ENCODE measurements around the gene ZNF277. TPM values are rescaled to one million over a fixed set of nuclear protein-coding genes. Genes with fewer than 3 reads are reported as not detected.

Gene ZNF277
- total RNA-seq, 4 donors from 2014 or later, result 19.5 to 27.1 (median 25.7) TPM

GRCh38 chr7:112214883-112215282, 8.4 kb downstream of the ZNF277 start:
- H3K27me3 ChIP-seq, result no peaks in the 10 kb centered on the region
- no peak overlapping the region for H3K4me3 ChIP-seq
- TF ChIP-seq CTCF (IDR thresholded peaks at IDR 0.05) (no peak), POLR2A (IDR thresholded peaks at IDR 0.05; ENCODE audit: low read depth) (no peak), EP300 (IDR thresholded peaks at IDR 0.05) (no peak), POLR2AphosphoS5 (IDR thresholded peaks at IDR 0.05) (no peak)
- WGBS, result 82% methylated on average over 2 of the region's 2 CpGs
- H3K36me3 ChIP-seq, result no peaks in the 10 kb centered on the region
- no peak for DNase-seq (ENCODE audit: extremely low spot score)
- no peaks in the 10 kb centered on the region for H3K9me3 ChIP-seq
- peaks cover 3 to 37% (median 23%) of the 10 kb centered on the region in 4 donors for H3K4me1 ChIP-seq
- intact Hi-C loops (cut with DNase I), result loop anchor here (10.0 kb wide), 1 partner anchor 460 kb away; no protein-coding TSS in a partner anchor
- no peak overlapping the region for H3K27ac ChIP-seq (replicated peaks in 1 of 4)

GRCh38 chr7:112215787-112216186, 9.3 kb downstream of the ZNF277 start:
- intact Hi-C loops (cut with DNase I), result loop anchor here (10.0 kb wide), 1 partner anchor 461 kb away; no protein-coding TSS in a partner anchor
- H3K4me3 ChIP-seq, result no peak overlapping the region
- H3K27ac ChIP-seq (replicated peaks in 1 of 4), result no peak overlapping the region
- no peaks in the 10 kb centered on the region for H3K27me3 ChIP-seq
- TF ChIP-seq CTCF (IDR thresholded peaks at IDR 0.05) (no peak), POLR2A (IDR thresholded peaks at IDR 0.05; ENCODE audit: low read depth) (no peak), EP300 (IDR thresholded peaks at IDR 0.05) (no peak), POLR2AphosphoS5 (IDR thresholded peaks at IDR 0.05) (no peak)
- 62% methylated on average over 4 of the region's 4 CpGs for WGBS
- H3K4me1 ChIP-seq, result peaks cover 3 to 37% (median 22%) of the 10 kb centered on the region in 4 donors
- no peaks in the 10 kb centered on the region for H3K36me3 ChIP-seq
- no peak for DNase-seq (ENCODE audit: extremely low spot score)
- no peaks in the 10 kb centered on the region for H3K9me3 ChIP-seq

- no peak for DNase-seq (ENCODE audit: extremely low spot score)
- TF ChIP-seq POLR2A (IDR thresholded peaks at IDR 0.05; ENCODE audit: low read depth), result no peak
- no peak for TF ChIP-seq EP300 (IDR thresholded peaks at IDR 0.05)
- TF ChIP-seq POLR2AphosphoS5 (IDR thresholded peaks at IDR 0.05), result no peak
- TF ChIP-seq CTCF (IDR thresholded peaks at IDR 0.05), result no peak
- Histone ChIP-seq H3K4me1 (peaks cover 7 to 11% (median 9%) of the 10 kb centered on the region in 4 donors), H3K9me3 (no peaks in the 10 kb centered on the region), H3K27me3 (no peaks in the 10 kb centered on the region), H3K4me3 (no peak overlapping the region), H3K36me3 (no peaks in the 10 kb centered on the region), H3K27ac (replicated peaks in 1 of 4) (no peak overlapping the region)
- WGBS, result 94% methylated on average over 20 of the region's 20 CpGs
- intact Hi-C loops (cut with DNase I), result no loop called here
These were observed 14.5 kb downstream of the ZNF277 start for GRCh38 chr7:112220877-112221434.

- H3K4me3 ChIP-seq, result no peak overlapping the region
- 90% methylated on average over 1 of the region's 3 CpGs for WGBS
- TF ChIP-seq EP300 (IDR thresholded peaks at IDR 0.05) (no peak), POLR2AphosphoS5 (IDR thresholded peaks at IDR 0.05) (no peak), POLR2A (IDR thresholded peaks at IDR 0.05; ENCODE audit: low read depth) (no peak), CTCF (IDR thresholded peaks at IDR 0.05) (no peak)
- no peaks in the 10 kb centered on the region for H3K9me3 ChIP-seq
- H3K36me3 ChIP-seq, result no peaks in the 10 kb centered on the region
- DNase-seq (ENCODE audit: extremely low spot score), result no peak
- peaks cover 9 to 16% (median 14%) of the 10 kb centered on the region in 4 donors for H3K4me1 ChIP-seq
- intact Hi-C loops (cut with DNase I), result no loop called here
- H3K27ac ChIP-seq (replicated peaks in 1 of 4), result no peak overlapping the region
- H3K27me3 ChIP-seq, result no peaks in the 10 kb centered on the region
These were observed 16.8 kb downstream of the ZNF277 start for GRCh38 chr7:112223310-112223709.

GRCh38 chr7:112224186-112224585, 17.7 kb downstream of the ZNF277 start:
- peaks cover 9 to 16% (median 14%) of the 10 kb centered on the region in 4 donors for H3K4me1 ChIP-seq
- no peak overlapping the region for H3K4me3 ChIP-seq
- no peaks in the 10 kb centered on the region for H3K9me3 ChIP-seq
- DNase-seq (ENCODE audit: extremely low spot score), result no peak
- no peaks in the 10 kb centered on the region for H3K36me3 ChIP-seq
- no peak overlapping the region for H3K27ac ChIP-seq (replicated peaks in 1 of 4)
- intact Hi-C loops (cut with DNase I), result no loop called here
- H3K27me3 ChIP-seq, result no peaks in the 10 kb centered on the region
- 87% methylated on average over 2 of the region's 2 CpGs for WGBS
- no peak for TF ChIP-seq CTCF (IDR thresholded peaks at IDR 0.05)

Measured in esophagus muscularis mucosa (tissue), 4 donors.